Measurements from ENCODE around the gene SOCS7. TPM values are rescaled to one million over a fixed set of nuclear protein-coding genes. Genes with fewer than 3 reads are reported as not detected.

The SOCS7 gene
- total RNA-seq, 1 donor from 2014 or later = 16.8 TPM

DNA sequence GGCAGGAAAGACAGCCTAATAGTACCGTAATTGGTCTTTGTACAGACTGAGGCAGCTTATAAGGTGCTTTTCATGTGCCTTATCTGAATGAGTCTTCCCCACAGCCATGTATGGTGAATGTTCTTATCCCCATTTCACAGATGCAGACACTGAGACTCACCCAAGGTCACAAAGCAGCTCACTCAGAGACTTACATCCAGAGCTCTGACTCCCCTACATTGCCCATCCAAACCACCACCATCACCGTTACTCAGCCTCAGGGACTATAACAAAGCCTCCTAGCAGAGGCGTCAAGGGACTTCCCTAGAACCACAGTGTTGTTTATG is 7.3 kb upstream of the SOCS7 start:
- no peaks in the 10 kb centered on the region for H3K9me3 Mint-ChIP-seq (ENCODE audit: unreplicated experiment)
- Histone ChIP-seq H3K4me1 (ENCODE audit: insufficient read depth, low read length) (no peaks in the 10 kb centered on the region), H3K4me3 (ENCODE audit: insufficient read depth, low read depth, low read length) (no peak overlapping the region), H3K27me3 (ENCODE audit: insufficient read depth, low read length) (peaks cover 5% of the 10 kb centered on the region), H3K4me2 (ENCODE audit: low read length) (no peak overlapping the region), H4K20me1 (ENCODE audit: insufficient read depth, low read length) (no peaks in the 10 kb centered on the region), H3K9me3 (ENCODE audit: insufficient read depth, low read depth, low read length) (no peaks in the 10 kb centered on the region), H3K79me2 (ENCODE audit: insufficient read depth, low read length) (no peaks in the 10 kb centered on the region), H3K36me3 (ENCODE audit: insufficient read depth, low read length) (no peaks in the 10 kb centered on the region), H3K9ac (ENCODE audit: low read length) (no peak overlapping the region), H2AFZ (ENCODE audit: low read depth, low read length) (no peak overlapping the region), H3K27ac (ENCODE audit: low read depth, low read length) (no peak overlapping the region)
- TF ChIP-seq, protein P1, sequence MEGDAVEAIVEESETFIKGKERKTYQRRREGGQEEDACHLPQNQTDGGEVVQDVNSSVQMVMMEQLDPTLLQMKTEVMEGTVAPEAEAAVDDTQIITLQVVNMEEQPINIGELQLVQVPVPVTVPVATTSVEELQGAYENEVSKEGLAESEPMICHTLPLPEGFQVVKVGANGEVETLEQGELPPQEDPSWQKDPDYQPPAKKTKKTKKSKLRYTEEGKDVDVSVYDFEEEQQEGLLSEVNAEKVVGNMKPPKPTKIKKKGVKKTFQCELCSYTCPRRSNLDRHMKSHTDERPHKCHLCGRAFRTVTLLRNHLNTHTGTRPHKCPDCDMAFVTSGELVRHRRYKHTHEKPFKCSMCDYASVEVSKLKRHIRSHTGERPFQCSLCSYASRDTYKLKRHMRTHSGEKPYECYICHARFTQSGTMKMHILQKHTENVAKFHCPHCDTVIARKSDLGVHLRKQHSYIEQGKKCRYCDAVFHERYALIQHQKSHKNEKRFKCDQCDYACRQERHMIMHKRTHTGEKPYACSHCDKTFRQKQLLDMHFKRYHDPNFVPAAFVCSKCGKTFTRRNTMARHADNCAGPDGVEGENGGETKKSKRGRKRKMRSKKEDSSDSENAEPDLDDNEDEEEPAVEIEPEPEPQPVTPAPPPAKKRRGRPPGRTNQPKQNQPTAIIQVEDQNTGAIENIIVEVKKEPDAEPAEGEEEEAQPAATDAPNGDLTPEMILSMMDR (IDR thresholded peaks at IDR 0.05; ENCODE audit: insufficient read depth, low read depth, low read length) = no peak
- TF ChIP-seq EZH2 (IDR thresholded peaks at IDR 0.05; ENCODE audit: insufficient read depth, low read length) = no peak
- peaks cover 15% of the 10 kb centered on the region for H3K27me3 Mint-ChIP-seq (ENCODE audit: low read depth, unreplicated experiment)
- no peak overlapping the region for H3K27ac Mint-ChIP-seq (ENCODE audit: unreplicated experiment)
- no peak overlapping the region for H3K4me3 Mint-ChIP-seq (ENCODE audit: unreplicated experiment)
- H3K4me1 Mint-ChIP-seq (ENCODE audit: low read depth, unreplicated experiment) = no peaks in the 10 kb centered on the region
- FAIRE-seq (no peak), DNase-seq (ENCODE audit: low read depth) (no peak)
- no peaks in the 10 kb centered on the region for H3K36me3 Mint-ChIP-seq (ENCODE audit: low read depth, unreplicated experiment)

DNA sequence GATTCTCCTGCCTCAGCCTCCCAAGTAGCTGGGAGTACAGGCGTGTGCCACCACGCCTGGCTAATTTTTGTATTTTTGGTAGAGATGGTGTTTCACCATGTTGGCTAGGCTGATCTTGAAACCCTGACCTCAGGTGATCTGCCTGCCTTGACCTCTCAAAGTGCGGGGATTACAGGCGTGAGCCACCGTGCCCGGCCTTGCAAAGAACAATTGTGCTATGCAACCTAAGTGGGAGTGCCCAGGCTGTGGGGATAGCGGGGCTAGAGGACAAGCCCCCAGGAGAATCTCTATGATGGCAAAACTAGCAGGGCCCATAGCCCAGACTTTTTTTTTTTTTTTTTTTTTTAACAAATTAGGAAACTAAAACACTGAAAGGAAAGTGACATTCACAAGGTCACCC is 5.9 kb upstream of the SOCS7 start:
- Histone ChIP-seq H3K9ac (ENCODE audit: low read length) (no peak overlapping the region), H3K4me2 (ENCODE audit: low read length) (no peak overlapping the region), H3K79me2 (ENCODE audit: insufficient read depth, low read length) (no peaks in the 10 kb centered on the region), H3K4me1 (ENCODE audit: insufficient read depth, low read length) (no peaks in the 10 kb centered on the region), H3K9me3 (ENCODE audit: insufficient read depth, low read depth, low read length) (no peaks in the 10 kb centered on the region), H3K27me3 (ENCODE audit: insufficient read depth, low read length) (peaks cover 5% of the 10 kb centered on the region), H4K20me1 (ENCODE audit: insufficient read depth, low read length) (no peaks in the 10 kb centered on the region), H3K4me3 (ENCODE audit: insufficient read depth, low read depth, low read length) (no peak overlapping the region), H3K36me3 (ENCODE audit: insufficient read depth, low read length) (no peaks in the 10 kb centered on the region), H2AFZ (ENCODE audit: low read depth, low read length) (no peak overlapping the region), H3K27ac (ENCODE audit: low read depth, low read length) (no peak overlapping the region)
- FAIRE-seq = no peak
- TF ChIP-seq, protein P1 (IDR thresholded peaks at IDR 0.05; ENCODE audit: insufficient read depth, low read depth, low read length) = no peak
- TF ChIP-seq EZH2 (IDR thresholded peaks at IDR 0.05; ENCODE audit: insufficient read depth, low read length) = no peak
- Mint-ChIP-seq H3K36me3 (ENCODE audit: low read depth, unreplicated experiment) (no peaks in the 10 kb centered on the region), H3K4me1 (ENCODE audit: low read depth, unreplicated experiment) (no peaks in the 10 kb centered on the region), H3K27ac (ENCODE audit: unreplicated experiment) (no peak overlapping the region), H3K9me3 (ENCODE audit: unreplicated experiment) (no peaks in the 10 kb centered on the region), H3K27me3 (ENCODE audit: low read depth, unreplicated experiment) (peaks cover 10% of the 10 kb centered on the region), H3K4me3 (ENCODE audit: unreplicated experiment) (no peak overlapping the region)
- DNase-seq (ENCODE audit: low read depth) = no peak

DNA sequence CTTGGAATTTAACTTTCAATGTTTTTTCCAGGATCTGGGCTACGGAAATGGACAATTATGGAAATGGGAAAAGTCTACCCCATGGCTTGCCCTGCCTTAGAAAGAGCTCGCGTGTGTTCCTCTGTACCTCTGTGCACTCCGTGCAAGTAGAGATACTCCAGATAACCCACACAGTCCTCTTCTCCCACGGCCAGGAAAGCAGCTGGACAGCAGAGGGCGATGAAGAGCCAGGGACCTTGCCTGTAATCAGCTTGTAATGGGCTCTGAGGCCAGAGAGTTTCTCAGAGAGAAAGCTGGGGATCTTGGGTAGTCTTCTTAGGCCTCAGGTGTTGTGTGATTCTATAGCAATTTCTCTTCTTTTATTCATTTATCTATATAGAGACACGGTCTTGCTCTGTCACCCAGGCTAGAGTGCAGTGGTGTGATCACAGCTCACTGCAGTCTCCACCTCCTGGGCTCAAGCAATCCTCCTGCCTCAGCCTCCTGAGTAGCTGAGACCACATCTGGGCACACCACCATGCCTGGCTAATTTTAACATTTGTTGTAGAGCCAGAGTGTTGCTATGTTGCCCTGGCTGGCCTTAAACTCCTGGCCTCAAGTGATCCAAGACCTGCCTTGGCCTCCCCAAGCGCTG is 2.4 kb upstream of the SOCS7 start:
- H3K27ac Mint-ChIP-seq (ENCODE audit: unreplicated experiment) = no peak overlapping the region

More for the DNA sequence above, 2.4 kb upstream of the SOCS7 start:
- peaks cover 21% of the 10 kb centered on the region for H3K79me2 ChIP-seq (ENCODE audit: insufficient read depth, low read length)
- no peaks in the 10 kb centered on the region for H3K36me3 ChIP-seq (ENCODE audit: insufficient read depth, low read length)
- H3K27me3 Mint-ChIP-seq (ENCODE audit: low read depth, unreplicated experiment) = peaks cover 5% of the 10 kb centered on the region
- H3K27ac ChIP-seq (ENCODE audit: low read depth, low read length) = no peak overlapping the region
- TF ChIP-seq, protein P1 (IDR thresholded peaks at IDR 0.05; ENCODE audit: insufficient read depth, low read depth, low read length) = peak; percentile 97
- TF ChIP-seq EZH2 (IDR thresholded peaks at IDR 0.05; ENCODE audit: insufficient read depth, low read length) = no peak
- H3K36me3 Mint-ChIP-seq (ENCODE audit: low read depth, unreplicated experiment) = no peaks in the 10 kb centered on the region
- no peak overlapping the region for H3K4me3 Mint-ChIP-seq (ENCODE audit: unreplicated experiment)
- H3K4me1 Mint-ChIP-seq (ENCODE audit: low read depth, unreplicated experiment) = peaks cover 11% of the 10 kb centered on the region
- H3K4me1 ChIP-seq (ENCODE audit: insufficient read depth, low read length) = peaks cover 15% of the 10 kb centered on the region
- no peak overlapping the region for H3K4me3 ChIP-seq (ENCODE audit: insufficient read depth, low read depth, low read length)
- no peak overlapping the region for H3K9ac ChIP-seq (ENCODE audit: low read length)
- no peaks in the 10 kb centered on the region for H3K9me3 ChIP-seq (ENCODE audit: insufficient read depth, low read depth, low read length)
- H3K9me3 Mint-ChIP-seq (ENCODE audit: unreplicated experiment) = no peaks in the 10 kb centered on the region
- DNase-seq (ENCODE audit: low read depth) (peak; percentile 50), FAIRE-seq (no peak)
- peaks cover 16% of the 10 kb centered on the region for H4K20me1 ChIP-seq (ENCODE audit: insufficient read depth, low read length)
- H2AFZ ChIP-seq (ENCODE audit: low read depth, low read length) = no peak overlapping the region
- peaks cover 3% of the 10 kb centered on the region for H3K27me3 ChIP-seq (ENCODE audit: insufficient read depth, low read length)
- H3K4me2 ChIP-seq (ENCODE audit: low read length) = no peak overlapping the region
